ENCODE data around the gene EIF5B.

The EIF5B gene

GRCh38 chr2:99414566-99414965 is 77.4 kb downstream of the EIF5B start:
- no peak for DNase-seq

- no peak for DNase-seq
These were observed 80.2 kb downstream of the EIF5B start for GRCh38 chr2:99417396-99417795.

GRCh38 chr2:99420031-99420430 is 82.8 kb downstream of the EIF5B start:
- no peak for DNase-seq

- DNase-seq = no peak
These were observed 83.6 kb downstream of the EIF5B start for GRCh38 chr2:99420751-99421299.

GRCh38 chr2:99421469-99421868 is 84.3 kb downstream of the EIF5B start:
- no peak for DNase-seq

GRCh38 chr2:99422599-99422998 is 85.4 kb downstream of the EIF5B start:
- no peak for DNase-seq

- no peak for DNase-seq
These were observed 87.2 kb downstream of the EIF5B start for GRCh38 chr2:99424371-99424770.

- DNase-seq = no peak
These were observed 87.8 kb downstream of the EIF5B start for GRCh38 chr2:99425022-99425421.

GRCh38 chr2:99430614-99431291 is 93.6 kb downstream of the EIF5B start:
- no peak for DNase-seq

- DNase-seq = no peak
These were observed 94.5 kb downstream of the EIF5B start for GRCh38 chr2:99431587-99432275.

- DNase-seq = no peak
These were observed 96.2 kb downstream of the EIF5B start for GRCh38 chr2:99433340-99433739.

GRCh38 chr2:99436874-99437273 is 99.7 kb downstream of the EIF5B start:
- no peak for DNase-seq

- DNase-seq = no peak
These were observed 102.8 kb downstream of the EIF5B start for GRCh38 chr2:99439971-99440505.

GRCh38 chr2:99442837-99443236 is 105.6 kb downstream of the EIF5B start:
- no peak for DNase-seq

- no peak for DNase-seq
These were observed 107.0 kb downstream of the EIF5B start for GRCh38 chr2:99444222-99444621.

GRCh38 chr2:99445065-99445464 is 107.9 kb downstream of the EIF5B start:
- no peak for DNase-seq

- no peak for DNase-seq
These were observed 111.4 kb downstream of the EIF5B start for GRCh38 chr2:99448556-99448955.

- no peak for DNase-seq
These were observed 113.0 kb downstream of the EIF5B start for GRCh38 chr2:99450199-99450598.
